ENCODE measurements around the gene ING5.

ING5 gene

GRCh38 chr2:241719093-241719492 lies 17.3 kb downstream of the ING5 start:
- WGBS, 2 experiments (ENCODE audit: insufficient coverage in 2 of 2), result 87 to 92% methylated on average over 6 to 12 of the region's 16 CpGs
- Histone ChIP-seq H3K27ac (ENCODE audit: low read depth, low read length, severe bottlenecking) (no peak overlapping the region), H3K9me3 (ENCODE audit: control insufficient read depth, low read length) (peaks cover 21% of the 10 kb centered on the region), H3K4me1 (ENCODE audit: control insufficient read depth, insufficient read depth, low read length, poor library complexity, severe bottlenecking) (no peaks in the 10 kb centered on the region), H3K4me3 (ENCODE audit: extremely low read depth, insufficient read depth, low read length, poor library complexity, severe bottlenecking) (no peak overlapping the region), H3K36me3 (ENCODE audit: control insufficient read depth, insufficient read depth, low read length) (peaks cover 88% of the 10 kb centered on the region)

- Histone ChIP-seq H3K4me1 (ENCODE audit: control insufficient read depth, insufficient read depth, low read length, poor library complexity, severe bottlenecking) (no peaks in the 10 kb centered on the region), H3K9me3 (ENCODE audit: control insufficient read depth, low read length) (peaks cover 21% of the 10 kb centered on the region), H3K27ac (ENCODE audit: low read depth, low read length, severe bottlenecking) (no peak overlapping the region), H3K36me3 (ENCODE audit: control insufficient read depth, insufficient read depth, low read length) (peaks cover 86% of the 10 kb centered on the region), H3K4me3 (ENCODE audit: extremely low read depth, insufficient read depth, low read length, poor library complexity, severe bottlenecking) (no peak overlapping the region)
- 97 to 98% methylated on average over 14 to 19 of the region's 19 CpGs for WGBS, 2 experiments (ENCODE audit: insufficient coverage in 2 of 2)
These were observed 18.3 kb downstream of the ING5 start for GRCh38 chr2:241720099-241720498.

GRCh38 chr2:241720560-241720959 lies 18.7 kb downstream of the ING5 start:
- Histone ChIP-seq H3K27ac (ENCODE audit: low read depth, low read length, severe bottlenecking) (no peak overlapping the region), H3K4me3 (ENCODE audit: extremely low read depth, insufficient read depth, low read length, poor library complexity, severe bottlenecking) (no peak overlapping the region), H3K4me1 (ENCODE audit: control insufficient read depth, insufficient read depth, low read length, poor library complexity, severe bottlenecking) (no peaks in the 10 kb centered on the region), H3K36me3 (ENCODE audit: control insufficient read depth, insufficient read depth, low read length) (peaks cover 83% of the 10 kb centered on the region), H3K9me3 (ENCODE audit: control insufficient read depth, low read length) (peaks cover 21% of the 10 kb centered on the region)
- 91% methylated on average over 10 to 14 of the region's 15 CpGs for WGBS, 2 experiments (ENCODE audit: insufficient coverage in 2 of 2)

GRCh38 chr2:241721852-241722251 lies 20.0 kb downstream of the ING5 start:
- Histone ChIP-seq H3K9me3 (ENCODE audit: control insufficient read depth, low read length) (peaks cover 21% of the 10 kb centered on the region), H3K27ac (ENCODE audit: low read depth, low read length, severe bottlenecking) (no peak overlapping the region), H3K4me3 (ENCODE audit: extremely low read depth, insufficient read depth, low read length, poor library complexity, severe bottlenecking) (no peak overlapping the region), H3K36me3 (ENCODE audit: control insufficient read depth, insufficient read depth, low read length) (peaks cover 71% of the 10 kb centered on the region), H3K4me1 (ENCODE audit: control insufficient read depth, insufficient read depth, low read length, poor library complexity, severe bottlenecking) (no peaks in the 10 kb centered on the region)
- 82 to 86% methylated on average over 9 to 12 of the region's 12 CpGs for WGBS, 2 experiments (ENCODE audit: insufficient coverage in 2 of 2)

GRCh38 chr2:241722896-241723454 lies 21.1 kb downstream of the ING5 start:
- H3K36me3 ChIP-seq (ENCODE audit: control insufficient read depth, insufficient read depth, low read length), result peaks cover 67% of the 10 kb centered on the region
- no peak overlapping the region for H3K4me3 ChIP-seq (ENCODE audit: extremely low read depth, insufficient read depth, low read length, poor library complexity, severe bottlenecking)
- H3K27ac ChIP-seq (ENCODE audit: low read depth, low read length, severe bottlenecking), result no peak overlapping the region
- WGBS, 2 experiments (ENCODE audit: insufficient coverage in 2 of 2), result 93 to 97% methylated on average over 17 to 21 of the region's 21 CpGs
- H3K9me3 ChIP-seq (ENCODE audit: control insufficient read depth, low read length), result peaks cover 21% of the 10 kb centered on the region
- H3K4me1 ChIP-seq (ENCODE audit: control insufficient read depth, insufficient read depth, low read length, poor library complexity, severe bottlenecking), result no peaks in the 10 kb centered on the region

- WGBS, 2 experiments (ENCODE audit: insufficient coverage in 2 of 2), result 94 to 98% methylated on average over 40 to 41 of the region's 41 CpGs
- Histone ChIP-seq H3K9me3 (ENCODE audit: control insufficient read depth, low read length) (peaks cover 21% of the 10 kb centered on the region), H3K4me3 (ENCODE audit: extremely low read depth, insufficient read depth, low read length, poor library complexity, severe bottlenecking) (no peak overlapping the region), H3K4me1 (ENCODE audit: control insufficient read depth, insufficient read depth, low read length, poor library complexity, severe bottlenecking) (no peaks in the 10 kb centered on the region), H3K36me3 (ENCODE audit: control insufficient read depth, insufficient read depth, low read length) (peaks cover 54% of the 10 kb centered on the region), H3K27ac (ENCODE audit: low read depth, low read length, severe bottlenecking) (no peak overlapping the region)
These were observed 22.6 kb downstream of the ING5 start for GRCh38 chr2:241724259-241724974.

- Histone ChIP-seq H3K27ac (ENCODE audit: low read depth, low read length, severe bottlenecking) (no peak overlapping the region), H3K9me3 (ENCODE audit: control insufficient read depth, low read length) (peaks cover 21% of the 10 kb centered on the region), H3K4me3 (ENCODE audit: extremely low read depth, insufficient read depth, low read length, poor library complexity, severe bottlenecking) (no peak overlapping the region), H3K4me1 (ENCODE audit: control insufficient read depth, insufficient read depth, low read length, poor library complexity, severe bottlenecking) (no peaks in the 10 kb centered on the region), H3K36me3 (ENCODE audit: control insufficient read depth, insufficient read depth, low read length) (peaks cover 46% of the 10 kb centered on the region)
- WGBS, 2 experiments (ENCODE audit: insufficient coverage in 2 of 2), result 96 to 97% methylated on average over 68 to 76 of the region's 76 CpGs
These were observed 23.4 kb downstream of the ING5 start for GRCh38 chr2:241724975-241725870.

- peaks cover 21% of the 10 kb centered on the region for H3K9me3 ChIP-seq (ENCODE audit: control insufficient read depth, low read length)
- peaks cover 36% of the 10 kb centered on the region for H3K36me3 ChIP-seq (ENCODE audit: control insufficient read depth, insufficient read depth, low read length)
- H3K27ac ChIP-seq (ENCODE audit: low read depth, low read length, severe bottlenecking), result no peak overlapping the region
- no peaks in the 10 kb centered on the region for H3K4me1 ChIP-seq (ENCODE audit: control insufficient read depth, insufficient read depth, low read length, poor library complexity, severe bottlenecking)
- WGBS, 2 experiments (ENCODE audit: insufficient coverage in 2 of 2), result 97 to 98% methylated on average over 14 to 16 of the region's 16 CpGs
- no peak overlapping the region for H3K4me3 ChIP-seq (ENCODE audit: extremely low read depth, insufficient read depth, low read length, poor library complexity, severe bottlenecking)
These were observed 24.6 kb downstream of the ING5 start for GRCh38 chr2:241726459-241726858.

GRCh38 chr2:241728000-241728399 lies 26.2 kb downstream of the ING5 start:
- Histone ChIP-seq H3K4me3 (ENCODE audit: extremely low read depth, insufficient read depth, low read length, poor library complexity, severe bottlenecking) (no peak overlapping the region), H3K9me3 (ENCODE audit: control insufficient read depth, low read length) (peaks cover 7% of the 10 kb centered on the region), H3K4me1 (ENCODE audit: control insufficient read depth, insufficient read depth, low read length, poor library complexity, severe bottlenecking) (no peaks in the 10 kb centered on the region), H3K36me3 (ENCODE audit: control insufficient read depth, insufficient read depth, low read length) (peaks cover 21% of the 10 kb centered on the region), H3K27ac (ENCODE audit: low read depth, low read length, severe bottlenecking) (no peak overlapping the region)
- 92 to 100% methylated on average over 4 to 5 of the region's 8 CpGs for WGBS, 2 experiments (ENCODE audit: insufficient coverage in 2 of 2)

GRCh38 chr2:241728627-241729026 lies 26.8 kb downstream of the ING5 start:
- H3K4me3 ChIP-seq (ENCODE audit: extremely low read depth, insufficient read depth, low read length, poor library complexity, severe bottlenecking), result no peak overlapping the region
- H3K36me3 ChIP-seq (ENCODE audit: control insufficient read depth, insufficient read depth, low read length), result peaks cover 14% of the 10 kb centered on the region
- 83 to 88% methylated on average over 10 to 17 of the region's 19 CpGs for WGBS, 2 experiments (ENCODE audit: insufficient coverage in 2 of 2)
- H3K9me3 ChIP-seq (ENCODE audit: control insufficient read depth, low read length), result peaks cover under 1% of the 10 kb centered on the region
- H3K4me1 ChIP-seq (ENCODE audit: control insufficient read depth, insufficient read depth, low read length, poor library complexity, severe bottlenecking), result no peaks in the 10 kb centered on the region
- H3K27ac ChIP-seq (ENCODE audit: low read depth, low read length, severe bottlenecking), result no peak overlapping the region

Measured in mesodermal cell (in vitro differentiated cells).